HFF-Myc (cell line): Measurements from ENCODE around the gene NOC4L.
"Not testable (repeated sequence)": the region's sequence is repeated elsewhere in the genome, so short reads cannot be mapped to it uniquely, and the experiment has no call there.

Experiments used
- DNase-seq: peaks from one replicate; pipeline ENCODE4 v3.0.0-alpha.2; 2011; ENCODE audit warnings: low read depth; ENCODE audit errors: extremely low read depth
- H3K4me3 ChIP-seq: replicated peaks from 2 replicates; pipeline ENCODE4 v1.5.1; 2011; ENCODE audit warnings: low read depth, mild to moderate bottlenecking, control low read depth, low read length
- TF ChIP-seq, protein P1 (sequence below): IDR thresholded peaks from 2 replicates; pipeline ENCODE4 v1.5.1; 2012; ENCODE audit warnings: mild to moderate bottlenecking, low read depth, low read length, control low read depth; ENCODE audit errors: missing control alignments

Gene NOC4L

DNA sequence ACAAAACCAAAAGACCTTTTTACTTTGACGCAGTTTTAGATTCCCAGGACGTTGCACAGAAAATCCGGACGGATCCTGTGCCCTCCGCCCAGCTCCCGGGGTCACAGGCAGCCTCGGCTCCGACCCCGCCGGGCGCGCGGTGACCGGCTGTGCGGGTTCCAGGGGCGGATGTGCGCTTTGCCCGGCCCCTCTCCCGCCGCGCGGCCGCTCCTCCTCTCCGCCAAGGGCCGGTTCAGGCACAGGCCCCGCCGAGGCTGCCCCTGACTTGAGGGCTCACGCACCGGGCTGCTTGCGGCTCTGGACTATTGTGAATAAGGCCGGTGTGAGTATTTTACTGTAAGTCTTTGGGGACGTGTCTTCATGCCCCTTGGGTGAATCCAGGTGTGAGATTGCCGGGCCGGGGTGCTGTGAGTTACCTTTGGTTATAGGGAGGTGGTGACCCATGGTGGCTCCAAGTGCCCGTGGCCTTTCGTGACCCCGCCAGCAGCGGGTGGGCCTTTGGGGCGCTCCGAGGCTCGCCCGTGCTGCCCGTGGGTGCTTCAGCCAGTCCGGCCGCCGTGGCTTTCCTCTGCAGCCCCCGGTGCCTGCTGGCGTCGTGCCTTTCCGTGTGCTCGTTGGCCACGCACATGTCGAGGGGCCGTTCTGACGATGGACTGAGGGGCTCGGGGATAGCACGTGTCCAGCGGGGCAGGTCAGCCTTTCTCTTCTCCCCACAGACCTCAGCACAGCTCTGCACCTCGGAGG, 45.9 kb downstream of the NOC4L start:
- TF ChIP-seq, protein P1, sequence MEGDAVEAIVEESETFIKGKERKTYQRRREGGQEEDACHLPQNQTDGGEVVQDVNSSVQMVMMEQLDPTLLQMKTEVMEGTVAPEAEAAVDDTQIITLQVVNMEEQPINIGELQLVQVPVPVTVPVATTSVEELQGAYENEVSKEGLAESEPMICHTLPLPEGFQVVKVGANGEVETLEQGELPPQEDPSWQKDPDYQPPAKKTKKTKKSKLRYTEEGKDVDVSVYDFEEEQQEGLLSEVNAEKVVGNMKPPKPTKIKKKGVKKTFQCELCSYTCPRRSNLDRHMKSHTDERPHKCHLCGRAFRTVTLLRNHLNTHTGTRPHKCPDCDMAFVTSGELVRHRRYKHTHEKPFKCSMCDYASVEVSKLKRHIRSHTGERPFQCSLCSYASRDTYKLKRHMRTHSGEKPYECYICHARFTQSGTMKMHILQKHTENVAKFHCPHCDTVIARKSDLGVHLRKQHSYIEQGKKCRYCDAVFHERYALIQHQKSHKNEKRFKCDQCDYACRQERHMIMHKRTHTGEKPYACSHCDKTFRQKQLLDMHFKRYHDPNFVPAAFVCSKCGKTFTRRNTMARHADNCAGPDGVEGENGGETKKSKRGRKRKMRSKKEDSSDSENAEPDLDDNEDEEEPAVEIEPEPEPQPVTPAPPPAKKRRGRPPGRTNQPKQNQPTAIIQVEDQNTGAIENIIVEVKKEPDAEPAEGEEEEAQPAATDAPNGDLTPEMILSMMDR, result no peak
- peak overlapping the region; percentile 45 for H3K4me3 ChIP-seq
- no peak for DNase-seq

- no peak overlapping the region for H3K4me3 ChIP-seq
- TF ChIP-seq, protein P1, result no peak
- DNase-seq, result no peak
These were observed 46.7 kb downstream of the NOC4L start for GRCh38 chr12:132190834-132191500.

DNA sequence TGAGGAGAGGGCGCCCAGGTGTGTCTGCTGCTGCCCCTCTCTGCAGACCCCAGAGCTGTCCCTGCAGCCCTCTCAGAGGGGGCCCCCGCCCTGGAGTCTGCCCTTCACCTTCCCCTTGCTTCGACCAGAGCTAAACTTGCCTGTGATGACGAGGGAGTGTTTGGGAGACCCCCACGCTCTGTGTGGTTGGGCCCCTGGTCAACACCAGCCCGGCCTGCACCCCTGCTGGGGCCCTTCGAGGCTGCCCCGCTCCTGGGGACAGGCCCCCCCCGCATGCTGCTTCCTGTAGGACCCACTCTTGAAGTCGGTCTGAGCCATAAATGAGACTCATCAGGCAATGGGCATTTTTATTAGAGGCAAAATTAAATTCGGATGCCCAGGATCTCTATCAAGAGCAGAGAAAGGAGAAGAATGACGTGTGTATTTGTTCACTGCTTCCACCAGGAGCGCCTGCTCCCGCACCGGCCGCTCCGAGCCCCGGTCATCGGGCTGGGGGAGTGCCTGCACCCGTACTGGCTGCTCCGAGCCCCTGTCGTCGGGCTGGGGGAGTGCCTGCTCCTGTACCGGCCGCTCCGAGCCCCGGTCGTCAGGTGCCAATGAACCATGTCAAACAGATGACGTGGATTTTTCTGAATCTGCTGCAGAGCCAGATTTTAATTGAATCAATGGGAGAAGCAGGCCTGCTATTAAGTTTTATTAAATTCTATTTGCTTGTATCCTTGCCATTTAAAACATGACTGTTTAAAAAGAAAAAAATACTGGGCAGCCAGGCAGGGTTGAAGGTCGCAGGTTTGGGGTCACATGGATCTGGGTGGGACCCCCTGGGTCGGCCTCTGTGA, 47.7 kb downstream of the NOC4L start:
- TF ChIP-seq, protein P1, result no peak
- DNase-seq, result no peak
- no peak overlapping the region for H3K4me3 ChIP-seq

- no peak overlapping the region for H3K4me3 ChIP-seq
- TF ChIP-seq, protein P1, result peak; percentile 38
- no peak for DNase-seq
These were observed 49.8 kb downstream of the NOC4L start for GRCh38 chr12:132194056-132194455.

DNA sequence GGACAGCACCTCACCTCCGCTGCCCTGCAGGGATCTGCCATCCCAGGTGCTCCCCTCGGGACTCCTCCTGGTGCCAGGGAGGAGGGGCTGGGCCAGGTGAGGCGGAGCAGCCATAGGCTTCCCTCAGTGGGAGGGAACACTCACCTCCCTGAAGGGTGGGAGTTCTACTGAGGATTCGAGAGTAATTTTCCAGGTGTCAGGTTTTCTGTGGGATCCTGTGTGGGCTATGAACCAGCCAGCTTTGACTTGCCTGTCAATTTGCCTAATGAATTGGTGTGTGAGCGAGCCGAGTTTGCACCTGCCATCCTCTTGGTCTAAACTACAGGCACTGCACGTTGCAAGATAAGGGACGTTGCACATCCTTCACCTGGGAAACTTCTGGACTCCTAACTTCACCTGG, 50.3 kb downstream of the NOC4L start:
- H3K4me3 ChIP-seq, result no peak overlapping the region
- DNase-seq, result no peak
- TF ChIP-seq, protein P1, result no peak

GRCh38 chr12:132195242-132195641, 51.0 kb downstream of the NOC4L start:
- not testable (repeated sequence) for H3K4me3 ChIP-seq

More at GRCh38 chr12:132195242-132195641, 51.0 kb downstream of the NOC4L start:
- not testable (repeated sequence) for DNase-seq
